Ectodermal cell (in vitro differentiated cells): ENCODE results near the gene CREB3. TPM values are rescaled to one million over a fixed set of nuclear protein-coding genes. Genes with fewer than 3 reads are reported as not detected.

ENCODE experiments used
- H3K27ac ChIP-seq: 2 replicates; pipeline ENCODE4 v1.7.0; 2013; ENCODE audit warnings: mild to moderate bottlenecking, low read depth, low read length; ENCODE audit not compliant: insufficient read depth, poor library complexity, severe bottlenecking
- H3K27me3 ChIP-seq: 2 replicates; pipeline ENCODE4 v1.7.0; 2013; ENCODE audit warnings: mild to moderate bottlenecking, low read length; ENCODE audit not compliant: insufficient read depth, control insufficient read depth, poor library complexity, severe bottlenecking
- H3K36me3 ChIP-seq: one replicate; pipeline ENCODE4 v1.7.0; 2013; ENCODE audit warnings: low read length; ENCODE audit not compliant: control insufficient read depth, insufficient read depth
- H3K4me1 ChIP-seq: one replicate; pipeline ENCODE4 v1.7.0; 2013; ENCODE audit warnings: low read length; ENCODE audit not compliant: control insufficient read depth, insufficient read depth
- H3K4me3 ChIP-seq: 2 replicates; pipeline ENCODE4 v1.7.0; 2013; ENCODE audit warnings: low read depth, low read length, control low read depth; ENCODE audit not compliant: insufficient read depth
- H3K9me3 ChIP-seq: 2 replicates; pipeline ENCODE4 v1.7.0; 2013; ENCODE audit warnings: mild to moderate bottlenecking, low read length, moderate library complexity; ENCODE audit not compliant: control insufficient read depth
- WGBS, 2 experiments: methylation state at CpG; one replicate each; pipeline ENCODE4 v1.1.7; 2013; ENCODE audit warnings: missing lambda C conversion rate in 2 of 2; 5-methylcytosine and 5-hydroxymethylcytosine counted together
- polyA plus RNA-seq, 4 experiments: library from polyadenylated mRNA; stranded (reverse); fragments of 50-300 nt; gene quantifications; one replicate each; pipeline ENCODE4 v1.2.3, GENCODE V29; 2013

Gene CREB3
- 35.8 TPM for polyA plus RNA-seq (2013, experiment 1 of 4)
- polyA plus RNA-seq (2013, experiment 2 of 4) = 38.9 TPM
- polyA plus RNA-seq (2013, experiment 3 of 4) = 28.5 TPM
- 34.9 TPM for polyA plus RNA-seq (2013, experiment 4 of 4)

- 0% methylated on average over 49 of the region's 49 CpGs for WGBS, 2 experiments
- Histone ChIP-seq H3K27ac (peak within 1 kb of the TSS; percentile 83), H3K4me1 (peaks cover 47% of the 10 kb centered on the region), H3K36me3 (peaks cover 15% of the 10 kb centered on the region), H3K27me3 (no peaks in the 10 kb centered on the region), H3K4me3 (peak within 1 kb of the TSS; percentile 67), H3K9me3 (no peaks in the 10 kb centered on the region)
These were observed at the start of gene CREB3, which contains the start of gene TLN1 for GRCh38 chr9:35732185-35732799. Gene CREB3 (plus strand): TSS chr9:35732666. CDS start chr9:35732773, 107 bp downstream. Gene TLN1 (minus strand): TSS chr9:35732195. CDS start chr9:35725694, 6,501 bp downstream.

GRCh38 chr9:35683323-35683722 lies 49.1 kb upstream of the CREB3 start:
- Histone ChIP-seq H3K4me1 (peaks cover 19% of the 10 kb centered on the region), H3K36me3 (peaks cover 23% of the 10 kb centered on the region), H3K27ac (no peak overlapping the region), H3K27me3 (no peaks in the 10 kb centered on the region), H3K4me3 (no peak overlapping the region), H3K9me3 (no peaks in the 10 kb centered on the region)
- 85 to 95% methylated on average over 2 of the region's 2 CpGs for WGBS, 2 experiments

- peaks cover 22% of the 10 kb centered on the region for H3K4me1 ChIP-seq
- no peaks in the 10 kb centered on the region for H3K27me3 ChIP-seq
- no peaks in the 10 kb centered on the region for H3K9me3 ChIP-seq
- 94 to 95% methylated on average over 10 of the region's 10 CpGs for WGBS, 2 experiments
- H3K4me3 ChIP-seq = no peak overlapping the region
- H3K27ac ChIP-seq = no peak overlapping the region
- peaks cover 23% of the 10 kb centered on the region for H3K36me3 ChIP-seq
These were observed 47.5 kb upstream of the CREB3 start for GRCh38 chr9:35684921-35685320.

- peaks cover 19% of the 10 kb centered on the region for H3K4me1 ChIP-seq
- H3K4me3 ChIP-seq = no peak overlapping the region
- no peaks in the 10 kb centered on the region for H3K27me3 ChIP-seq
- H3K27ac ChIP-seq = no peak overlapping the region
- 95 to 96% methylated on average over 13 of the region's 13 CpGs for WGBS, 2 experiments
- H3K9me3 ChIP-seq = no peaks in the 10 kb centered on the region
- peaks cover 23% of the 10 kb centered on the region for H3K36me3 ChIP-seq
These were observed 47.0 kb upstream of the CREB3 start for GRCh38 chr9:35685506-35685905.

- Histone ChIP-seq H3K27ac (no peak overlapping the region), H3K9me3 (no peaks in the 10 kb centered on the region), H3K4me3 (no peak overlapping the region), H3K4me1 (peaks cover 19% of the 10 kb centered on the region), H3K27me3 (no peaks in the 10 kb centered on the region), H3K36me3 (peaks cover 23% of the 10 kb centered on the region)
- 89 to 93% methylated on average over 10 to 11 of the region's 11 CpGs for WGBS, 2 experiments
These were observed 46.0 kb upstream of the CREB3 start for GRCh38 chr9:35686222-35687203.

- Histone ChIP-seq H3K36me3 (peaks cover 23% of the 10 kb centered on the region), H3K27ac (no peak overlapping the region), H3K27me3 (no peaks in the 10 kb centered on the region), H3K4me1 (peaks cover 19% of the 10 kb centered on the region), H3K9me3 (no peaks in the 10 kb centered on the region), H3K4me3 (no peak overlapping the region)
- WGBS, 2 experiments = 84 to 92% methylated on average over 2 of the region's 2 CpGs
These were observed 45.2 kb upstream of the CREB3 start for GRCh38 chr9:35687306-35687705.

- Histone ChIP-seq H3K36me3 (peaks cover 19% of the 10 kb centered on the region), H3K27me3 (no peaks in the 10 kb centered on the region), H3K4me1 (peaks cover 19% of the 10 kb centered on the region), H3K27ac (no peak overlapping the region), H3K9me3 (no peaks in the 10 kb centered on the region), H3K4me3 (peak overlapping the region; percentile 60)
- 83 to 87% methylated on average over 2 of the region's 2 CpGs for whole genome bisulfite sequencing, 2 experiments
These were observed 44.4 kb upstream of the CREB3 start for GRCh38 chr9:35687972-35688557.

GRCh38 chr9:35688558-35689541 lies 43.6 kb upstream of the CREB3 start:
- Histone ChIP-seq H3K4me1 (peaks cover 19% of the 10 kb centered on the region), H3K36me3 (peaks cover 12% of the 10 kb centered on the region), H3K27ac (peak overlapping the region; percentile 31), H3K4me3 (peak overlapping the region; percentile 60), H3K27me3 (no peaks in the 10 kb centered on the region), H3K9me3 (no peaks in the 10 kb centered on the region)
- 12 to 20% methylated on average over 11 of the region's 12 CpGs for WGBS, 2 experiments

- no peaks in the 10 kb centered on the region for H3K9me3 ChIP-seq
- 0 to 1% methylated on average over 61 of the region's 61 CpGs for WGBS, 2 experiments
- H3K4me1 ChIP-seq = peaks cover 19% of the 10 kb centered on the region
- H3K27me3 ChIP-seq = no peaks in the 10 kb centered on the region
- H3K27ac ChIP-seq = peak within 1 kb of the TSS; percentile 63
- peaks cover 3% of the 10 kb centered on the region for H3K36me3 ChIP-seq
- peak within 1 kb of the TSS; percentile 60 for H3K4me3 ChIP-seq
These were observed 42.7 kb upstream of the CREB3 start, which contains the start of gene TPM2 for GRCh38 chr9:35689542-35690293. Gene TPM2 (minus strand): TSS chr9:35689925. CDS start chr9:35689817, 108 bp downstream.
